BJ (cell line): ENCODE data around the gene ACTG1. TPM values are rescaled to one million over a fixed set of nuclear protein-coding genes. Genes with fewer than 3 reads are reported as not detected.

Source experiments
- CTCF ChIA-PET: fragments of 350-600 bp; formaldehyde crosslinking; extraction: SDS; loops from one replicate; lab custom pipeline; 2021; ENCODE audit warnings: antibody characterized with exemption, inconsistent platforms; lab: Yijun Ruan, JAX
- POLR2A ChIA-PET: fragments of 300-600 bp; sonication (Branson Sonifier 250); formaldehyde crosslinking; extraction: SDS; loops from one replicate; lab custom pipeline; 2021; ENCODE audit warnings: antibody characterized with exemption; lab: Charles Lee
- DNase-seq: peaks from one replicate; pipeline ENCODE4 v3.0.0-alpha.2; 2011; ENCODE audit warnings: low read depth
- H3K27me3 ChIP-seq: 2 replicates; pipeline ENCODE4 v1.6.0; 2011; ENCODE audit warnings: low read length; ENCODE audit not compliant: control insufficient read depth, insufficient read depth
- H3K36me3 ChIP-seq: 2 replicates; pipeline ENCODE4 v1.5.1; 2011; ENCODE audit warnings: low read length; ENCODE audit not compliant: control insufficient read depth, insufficient read depth
- H3K4me3 ChIP-seq: 2 replicates; pipeline ENCODE4 v1.5.1; 2011; ENCODE audit warnings: low read depth, mild to moderate bottlenecking, control low read depth, low read length
- CTCF ChIP-seq: IDR thresholded peaks from 2 replicates; pipeline ENCODE4 v1.5.1; 2011; ENCODE audit warnings: low read depth, mild to moderate bottlenecking, control low read depth, inconsistent platforms, low read length, moderate library complexity; ENCODE audit not compliant: insufficient read depth
- polyA plus RNA-seq: library from polyadenylated mRNA; depleted of rRNA; stranded (reverse); fragments of >200 nt; gene quantifications from 2 replicates; pipeline ENCODE4 v1.2.3, GENCODE V29; 2011

The ACTG1 gene
- polyA plus RNA-seq, 1 experiment = 3,774 TPM

- Histone ChIP-seq H3K36me3 (peaks cover 2% of the 10 kb centered on the region; the same call in 1 of the 2 replicates), H3K27me3 (no peaks in the 10 kb centered on the region), H3K4me3 (no peak overlapping the region)
- ChIA-PET CTCF (no interaction called here), POLR2A (no interaction called here)
- no peak for DNase-seq
- TF ChIP-seq CTCF = no peak
These were observed 46.7 kb downstream of the ACTG1 start for GRCh38 chr17:81465910-81466309.

GRCh38 chr17:81464586-81464985 lies 48.0 kb downstream of the ACTG1 start:
- CTCF ChIA-PET = no interaction called here

GRCh38 chr17:81463506-81463905 lies 49.1 kb downstream of the ACTG1 start:
- DNase-seq = no peak
- H3K4me3 ChIP-seq = no peak overlapping the region
- CTCF ChIA-PET = no interaction called here
- POLR2A ChIA-PET = no interaction called here
- H3K27me3 ChIP-seq = no peaks in the 10 kb centered on the region
- no peak for TF ChIP-seq CTCF
- H3K36me3 ChIP-seq = peaks cover 2% of the 10 kb centered on the region; the same call in 1 of the 2 replicates

More at GRCh38 chr17:81464586-81464985, 48.0 kb downstream of the ACTG1 start:
- TF ChIP-seq CTCF = no peak
- Histone ChIP-seq H3K36me3 (peaks cover 2% of the 10 kb centered on the region; the same call in 1 of the 2 replicates), H3K4me3 (no peak overlapping the region), H3K27me3 (no peaks in the 10 kb centered on the region)
- POLR2A ChIA-PET = no interaction called here
- no peak for DNase-seq

GRCh38 chr17:81462506-81463125 lies 50.0 kb downstream of the ACTG1 start:
- H3K4me3 ChIP-seq = no peak overlapping the region
- peaks cover 2% of the 10 kb centered on the region for H3K36me3 ChIP-seq
- TF ChIP-seq CTCF = no peak
- no peak for DNase-seq
- ChIA-PET POLR2A (no interaction called here), CTCF (interaction anchor here (1.1 kb wide), 1 partner anchor 22 kb away, joined by 6 read pairs; no protein-coding TSS in a partner anchor)
- H3K27me3 ChIP-seq = no peaks in the 10 kb centered on the region

- no peak for DNase-seq
- ChIA-PET CTCF (interaction anchor here (0.6 to 1.1 kb wide), 2 partner anchors 21 to 170 kb away, joined by 3 to 6 read pairs; no protein-coding TSS in a partner anchor), POLR2A (no interaction called here)
- peaks cover 2% of the 10 kb centered on the region for H3K36me3 ChIP-seq
- no peak for TF ChIP-seq CTCF
- no peaks in the 10 kb centered on the region for H3K27me3 ChIP-seq
- H3K4me3 ChIP-seq = no peak overlapping the region
These were observed 50.7 kb downstream of the ACTG1 start for GRCh38 chr17:81461607-81462500.
